GM23248 (cell line): ENCODE results near the gene SETD2. TPM values are rescaled to one million over a fixed set of nuclear protein-coding genes. Genes with fewer than 3 reads are reported as not detected.

ENCODE experiments used
- DNase-seq: peaks from one replicate; pipeline ENCODE4 v3.0.0-alpha.2; 2015
- H2AFZ ChIP-seq: fragments of 200-600 bp; sonication (generic); 2 replicates; pipeline ENCODE4 v1.6.1; 2016; ENCODE audit warnings: antibody characterized with exemption
- H3F3A ChIP-seq: fragments of 200-600 bp; sonication (generic); 2 replicates; pipeline ENCODE4 v1.6.1; 2016; ENCODE audit warnings: mild to moderate bottlenecking, antibody characterized with exemption, mixed run types; ENCODE audit not compliant: insufficient read depth
- H3K27ac ChIP-seq: fragments of 200-600 bp; sonication (generic); 2 replicates; pipeline ENCODE4 v1.5.1; 2016; ENCODE audit warnings: mild to moderate bottlenecking
- H3K27me3 ChIP-seq: fragments of 200-600 bp; sonication (generic); replicated peaks from 2 replicates; pipeline ENCODE4 v1.6.1; 2016; ENCODE audit warnings: mild to moderate bottlenecking; ENCODE audit not compliant: insufficient read depth
- H3K36me3 ChIP-seq: fragments of 200-600 bp; sonication (generic); 2 replicates; pipeline ENCODE4 v1.6.1; 2016; ENCODE audit warnings: low read depth, mild to moderate bottlenecking
- H3K4me1 ChIP-seq: fragments of 200-600 bp; sonication (generic); 2 replicates; pipeline ENCODE4 v1.6.1; 2016; ENCODE audit warnings: mild to moderate bottlenecking; ENCODE audit not compliant: insufficient read depth
- H3K4me2 ChIP-seq: fragments of 200-600 bp; sonication (generic); one replicate; pipeline ENCODE4 v1.6.1; 2016; ENCODE audit warnings: mild to moderate bottlenecking; ENCODE audit not compliant: unreplicated experiment
- H3K4me3 ChIP-seq: fragments of 200-600 bp; sonication (generic); 2 replicates; pipeline ENCODE4 v1.5.1; 2016; ENCODE audit warnings: mild to moderate bottlenecking
- H3K79me2 ChIP-seq: fragments of 200-600 bp; sonication (generic); 2 replicates; pipeline ENCODE4 v1.6.1; 2016; ENCODE audit warnings: mild to moderate bottlenecking; ENCODE audit not compliant: insufficient read depth
- H3K9ac ChIP-seq: fragments of 200-600 bp; sonication (generic); 2 replicates; pipeline ENCODE4 v1.6.1; 2016; ENCODE audit warnings: mild to moderate bottlenecking
- H3K9me2 ChIP-seq: fragments of 200-600 bp; sonication (generic); 2 replicates; pipeline ENCODE4 v1.6.1; 2016; ENCODE audit warnings: mixed run types, mild to moderate bottlenecking, moderate library complexity; ENCODE audit not compliant: insufficient read depth
- H3K9me3 ChIP-seq: fragments of 200-600 bp; sonication (generic); one replicate; pipeline ENCODE4 v1.6.1; 2017; ENCODE audit warnings: low read depth
- H4K20me1 ChIP-seq: fragments of 200-600 bp; sonication (generic); 2 replicates; pipeline ENCODE4 v1.6.0; 2016; ENCODE audit not compliant: insufficient read depth
- EZH2 ChIP-seq: fragments of 200-600 bp; sonication (generic); IDR thresholded peaks from 2 replicates; pipeline ENCODE4 v1.6.1; 2018; ENCODE audit warnings: antibody characterized with exemption, mild to moderate bottlenecking; ENCODE audit not compliant: insufficient read depth, poor library complexity, severe bottlenecking
- EZH2phosphoT487 ChIP-seq: fragments of 200-600 bp; sonication (generic); IDR thresholded peaks from 2 replicates; pipeline ENCODE4 v1.6.1; 2018; ENCODE audit warnings: antibody characterized with exemption, moderate library complexity, mild to moderate bottlenecking, low read depth; ENCODE audit not compliant: insufficient read depth
- WGBS, 2 experiments: methylation state at CpG; one replicate each; pipeline ENCODE4 v1.1.6; 2015 to 2017; ENCODE audit warnings: low lambda C conversion rate in 2 of 2, low coverage in 1 of 2; ENCODE audit errors: missing lambda C conversion rate in 2 of 2; 5-methylcytosine and 5-hydroxymethylcytosine counted together
- in situ Hi-C: fragments of 300-500 bp; cut with MboI; formaldehyde crosslinking; loops from 2 replicates; pipeline ENCODE4 v1.15.0; 2020
- polyA plus RNA-seq: library from polyadenylated mRNA; unstranded; fragments of >200 nt; fragmentation: Nextera tagmentation; extraction: Ambion mirVana; gene quantifications from 2 replicates; pipeline ENCODE4 v1.2.1, GENCODE V29; 2016
- total RNA-seq: library from RNA; depleted of rRNA; stranded (reverse); fragments of >200 nt; shearing (Covaris generic); gene quantifications from 2 replicates; pipeline ENCODE4 v1.2.3, GENCODE V29; 2014

SETD2 gene
- total and polyA plus RNA-seq, 2 experiments from 2014 or later = 16.2 to 24.0 TPM

- Histone ChIP-seq H4K20me1 (no peaks in the 10 kb centered on the region), H3K9me3 (no peaks in the 10 kb centered on the region), H2AFZ (no peak overlapping the region), H3K4me3 (no peak overlapping the region), H3F3A (no peaks in the 10 kb centered on the region), H3K27me3 (no peaks in the 10 kb centered on the region), H3K9me2 (no peaks in the 10 kb centered on the region), H3K4me2 (no peak overlapping the region), H3K27ac (no peak overlapping the region), H3K9ac (no peak overlapping the region), H3K36me3 (no peaks in the 10 kb centered on the region), H3K79me2 (no peaks in the 10 kb centered on the region), H3K4me1 (peaks cover 4% of the 10 kb centered on the region; the same call in 1 of the 2 replicates)
- DNase-seq = peak; percentile 53
- in situ Hi-C loops = no loop called here
- 67 to 68% methylated on average over 25 to 27 of the region's 27 CpGs for WGBS, 2 experiments
- TF ChIP-seq EZH2phosphoT487 (no peak), EZH2 (no peak)
Measured at GRCh38 chr3:46998121-46998851, 165.6 kb downstream of the SETD2 start.

- in situ Hi-C loops = no loop called here
Measured at GRCh38 chr3:46997453-46998091, 166.3 kb downstream of the SETD2 start.

GRCh38 chr3:46996689-46997452 lies 167.0 kb downstream of the SETD2 start:
- Histone ChIP-seq H3K36me3 (no peaks in the 10 kb centered on the region), H3K9ac (no peak overlapping the region), H3K9me3 (no peaks in the 10 kb centered on the region), H3K9me2 (no peaks in the 10 kb centered on the region), H3F3A (no peaks in the 10 kb centered on the region), H3K27me3 (no peaks in the 10 kb centered on the region), H2AFZ (no peak overlapping the region), H3K4me2 (no peak overlapping the region), H3K4me1 (peaks cover 4% of the 10 kb centered on the region; the same call in 1 of the 2 replicates), H3K27ac (no peak overlapping the region), H3K79me2 (no peaks in the 10 kb centered on the region), H4K20me1 (no peaks in the 10 kb centered on the region), H3K4me3 (no peak overlapping the region)
- no peak for DNase-seq
- 66 to 71% methylated on average over 12 of the region's 12 CpGs for WGBS, 2 experiments
- in situ Hi-C loops = no loop called here
- TF ChIP-seq EZH2 (no peak), EZH2phosphoT487 (no peak)

More at GRCh38 chr3:46997453-46998091, 166.3 kb downstream of the SETD2 start:
- Histone ChIP-seq H2AFZ (no peak overlapping the region), H3K4me2 (no peak overlapping the region), H3K9me3 (no peaks in the 10 kb centered on the region), H4K20me1 (no peaks in the 10 kb centered on the region), H3F3A (no peaks in the 10 kb centered on the region), H3K4me1 (peaks cover 4% of the 10 kb centered on the region; the same call in 1 of the 2 replicates), H3K36me3 (no peaks in the 10 kb centered on the region), H3K27ac (no peak overlapping the region), H3K27me3 (no peaks in the 10 kb centered on the region), H3K4me3 (no peak overlapping the region), H3K9me2 (no peaks in the 10 kb centered on the region), H3K79me2 (no peaks in the 10 kb centered on the region), H3K9ac (no peak overlapping the region)
- DNase-seq = no peak
- 79 to 81% methylated on average over 12 to 13 of the region's 13 CpGs for WGBS, 2 experiments
- no peak for TF ChIP-seq EZH2phosphoT487
- no peak for TF ChIP-seq EZH2

DNA sequence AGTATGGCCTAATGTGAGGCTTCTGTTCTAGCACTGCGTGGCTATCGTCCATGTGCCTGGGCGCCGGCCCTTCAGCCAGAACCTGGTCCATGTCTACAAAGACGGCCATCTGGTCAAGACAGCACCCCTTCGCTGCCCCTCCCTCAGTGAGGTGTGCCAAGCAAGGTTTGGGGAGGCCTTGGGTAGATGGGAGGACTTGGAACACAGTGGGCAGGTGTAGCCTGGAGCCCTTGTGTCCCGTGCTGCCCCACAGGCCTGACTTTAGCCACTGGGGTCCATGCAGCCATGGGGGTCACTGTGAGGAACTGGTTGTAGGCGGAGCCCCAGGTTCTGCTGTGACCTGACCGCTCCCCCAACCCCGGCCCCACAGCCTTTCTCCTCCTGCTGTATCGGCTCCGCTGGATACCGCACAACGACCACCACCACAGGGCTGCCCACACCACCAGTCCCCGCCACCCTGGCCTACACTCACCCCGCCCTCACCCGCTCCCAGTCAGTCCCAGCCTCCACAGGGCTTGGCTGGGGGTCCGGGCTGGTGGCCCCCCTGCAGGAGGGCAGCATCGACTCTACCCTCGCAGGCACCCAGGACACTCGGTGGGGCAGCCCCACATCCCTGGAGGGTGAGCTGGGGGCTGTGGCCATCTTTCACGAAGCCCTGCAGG lies 167.9 kb downstream of the SETD2 start:
- in situ Hi-C loops = no loop called here
- 90 to 91% methylated on average over 18 to 21 of the region's 22 CpGs for WGBS, 2 experiments
- no peak overlapping the region for H3K4me2 ChIP-seq
- H3K36me3 ChIP-seq = no peaks in the 10 kb centered on the region
- no peaks in the 10 kb centered on the region for H3K9me3 ChIP-seq
- no peak overlapping the region for H2AFZ ChIP-seq
- no peaks in the 10 kb centered on the region for H4K20me1 ChIP-seq
- TF ChIP-seq EZH2 (no peak), EZH2phosphoT487 (no peak)
- H3K9me2 ChIP-seq = no peaks in the 10 kb centered on the region
- no peak overlapping the region for H3K4me3 ChIP-seq
- no peak for DNase-seq
- H3K27me3 ChIP-seq = no peaks in the 10 kb centered on the region
- H3K9ac ChIP-seq = no peak overlapping the region
- no peaks in the 10 kb centered on the region for H3F3A ChIP-seq
- no peaks in the 10 kb centered on the region for H3K79me2 ChIP-seq
- no peak overlapping the region for H3K27ac ChIP-seq
- peaks cover 4% of the 10 kb centered on the region; the same call in 1 of the 2 replicates for H3K4me1 ChIP-seq
